Activated CD4-positive, alpha-beta T cell treated with anti-CD3 and anti-CD28 coated beads, Interleukin-2, Interleukin-6, amounts not matched to agents 100 ng/mL and 50 ng/mL, durations not matched to agents 16 hours and 8 hours (primary cell): ENCODE measurements around the gene CYTH1.

Experiments used
- DNase-seq: peaks from one replicate; pipeline ENCODE4 v3.0.0-alpha.2; 2020

Gene CYTH1

DNA sequence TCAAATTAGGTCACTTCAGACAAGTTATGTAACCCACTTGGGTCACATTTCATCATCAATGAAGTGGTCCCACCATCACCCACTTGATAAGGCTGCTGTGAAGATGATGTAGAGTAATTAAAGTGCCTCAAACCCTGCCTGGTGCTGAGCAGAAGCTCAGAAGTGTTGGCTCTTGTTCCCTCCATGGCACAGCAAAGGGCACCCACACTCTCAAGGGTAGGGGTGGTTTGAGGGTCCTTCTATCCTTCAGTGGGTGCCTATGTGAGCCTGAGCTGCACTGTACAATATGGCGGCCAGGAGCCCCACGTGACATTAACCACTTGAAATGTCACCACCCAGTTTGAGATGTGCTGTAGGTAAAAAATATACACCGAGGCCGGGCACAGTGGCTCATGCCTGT, 71.5 kb downstream of the CYTH1 start:
- DNase-seq, result no peak

DNA sequence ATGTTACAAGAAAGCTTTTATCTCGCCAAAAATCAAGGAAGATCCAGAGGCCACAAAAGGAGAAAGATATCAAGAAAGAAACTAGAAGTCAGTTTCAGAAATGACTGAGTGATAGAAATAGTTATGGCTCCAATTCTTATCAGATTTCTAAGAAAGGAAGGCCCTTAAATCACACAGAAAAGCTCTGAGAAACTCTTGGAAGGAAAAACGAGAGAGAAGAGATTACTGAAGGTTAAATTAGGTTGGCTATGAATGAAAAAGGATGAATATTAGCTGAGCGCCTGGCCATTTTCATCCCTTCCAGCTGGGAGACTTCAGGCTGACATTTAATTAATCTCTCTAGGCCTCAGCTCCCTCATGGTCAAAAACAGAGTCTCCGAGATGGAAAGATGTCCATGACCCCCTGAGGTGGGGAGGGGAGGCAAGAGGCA, 72.3 kb downstream of the CYTH1 start:
- peak; percentile 50 for DNase-seq

DNA sequence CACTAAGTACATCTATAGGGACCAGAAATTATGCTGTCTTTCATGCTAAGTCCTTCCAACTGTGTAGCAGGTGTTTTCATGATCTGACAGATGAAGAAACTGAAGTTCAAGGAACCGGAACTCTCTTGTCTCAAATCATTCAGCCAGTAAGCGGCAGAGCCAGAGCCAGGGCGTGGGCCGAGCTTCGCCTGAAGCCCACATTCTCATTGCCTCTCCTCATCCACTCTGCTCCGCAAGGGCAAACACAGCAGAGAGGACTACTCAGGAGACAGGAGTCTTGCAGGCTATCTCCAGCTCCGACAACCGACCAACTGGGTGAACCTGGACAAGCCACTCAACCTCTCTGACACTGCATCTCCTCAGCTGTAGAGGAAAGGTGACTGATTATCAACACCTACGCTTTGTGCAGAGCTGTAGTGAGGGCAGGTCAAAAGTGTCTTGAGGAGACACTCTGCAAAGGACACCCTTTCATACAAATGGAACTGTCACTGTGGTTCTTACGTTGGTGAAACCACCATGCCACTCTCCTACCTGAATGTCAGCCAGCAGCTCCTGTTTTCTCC, 72.9 kb downstream of the CYTH1 start:
- DNase-seq, result peak; percentile 68

DNA sequence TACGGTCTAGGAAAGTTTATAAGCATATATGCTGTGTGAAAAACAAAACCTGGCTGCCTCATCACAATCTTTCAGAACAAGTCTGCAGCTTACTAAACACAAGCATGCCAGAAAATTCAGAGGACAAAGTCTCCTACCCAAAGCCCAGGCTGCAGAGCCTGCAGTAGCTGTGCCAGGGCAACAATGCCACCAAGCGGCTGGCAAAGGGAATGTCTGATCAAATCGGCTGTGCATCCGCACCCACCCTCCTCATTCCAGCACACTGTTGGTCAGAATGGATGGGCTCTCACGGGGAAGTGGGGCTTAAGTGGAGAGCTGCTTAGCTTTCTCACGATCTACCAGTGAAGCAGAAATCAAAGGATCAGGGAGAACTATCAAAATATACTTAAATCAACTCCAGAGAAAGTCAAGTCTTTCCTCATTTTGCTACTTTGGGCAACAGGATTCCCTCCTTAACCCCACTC, 73.5 kb downstream of the CYTH1 start:
- peak; percentile 79 for DNase-seq

DNA sequence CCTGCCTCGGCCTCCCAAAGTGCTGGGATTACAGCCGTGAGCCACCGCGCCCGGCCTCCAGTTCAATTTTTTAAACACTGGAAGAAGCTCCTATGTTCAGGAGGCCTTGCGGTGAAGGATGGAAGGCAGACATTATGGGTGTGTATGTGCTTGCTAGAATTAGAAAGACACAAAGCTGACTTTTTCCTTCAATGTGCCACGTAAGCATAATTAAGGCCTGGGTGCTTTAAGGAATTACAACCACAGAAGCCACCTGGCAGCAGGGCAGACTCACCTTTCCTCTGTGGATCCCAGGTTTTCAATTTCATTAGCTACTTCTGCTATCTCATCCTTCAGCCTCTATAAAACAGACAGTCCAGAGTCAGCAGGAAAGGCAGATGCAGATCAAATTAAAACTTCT, 74.2 kb downstream of the CYTH1 start:
- DNase-seq, result no peak

DNA sequence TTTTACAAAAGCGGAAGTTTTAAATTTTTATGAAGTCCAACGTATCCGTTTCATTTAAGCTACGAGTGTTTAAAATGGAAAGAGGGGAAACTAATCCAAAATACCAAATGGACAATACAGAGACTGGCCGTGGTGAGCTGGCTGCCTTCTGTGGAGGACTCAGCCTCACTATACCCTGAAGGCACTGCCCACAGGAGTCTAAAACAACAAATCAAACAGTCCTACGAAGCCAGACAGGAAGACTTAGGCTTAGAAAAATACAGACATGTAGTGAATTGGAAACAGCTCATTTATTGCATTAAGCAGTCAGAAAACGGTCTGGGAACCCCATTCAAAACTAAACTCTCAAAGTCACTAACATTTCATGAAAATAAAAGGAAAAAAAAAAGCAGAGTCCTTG, 75.1 kb downstream of the CYTH1 start:
- DNase-seq, result no peak

DNA sequence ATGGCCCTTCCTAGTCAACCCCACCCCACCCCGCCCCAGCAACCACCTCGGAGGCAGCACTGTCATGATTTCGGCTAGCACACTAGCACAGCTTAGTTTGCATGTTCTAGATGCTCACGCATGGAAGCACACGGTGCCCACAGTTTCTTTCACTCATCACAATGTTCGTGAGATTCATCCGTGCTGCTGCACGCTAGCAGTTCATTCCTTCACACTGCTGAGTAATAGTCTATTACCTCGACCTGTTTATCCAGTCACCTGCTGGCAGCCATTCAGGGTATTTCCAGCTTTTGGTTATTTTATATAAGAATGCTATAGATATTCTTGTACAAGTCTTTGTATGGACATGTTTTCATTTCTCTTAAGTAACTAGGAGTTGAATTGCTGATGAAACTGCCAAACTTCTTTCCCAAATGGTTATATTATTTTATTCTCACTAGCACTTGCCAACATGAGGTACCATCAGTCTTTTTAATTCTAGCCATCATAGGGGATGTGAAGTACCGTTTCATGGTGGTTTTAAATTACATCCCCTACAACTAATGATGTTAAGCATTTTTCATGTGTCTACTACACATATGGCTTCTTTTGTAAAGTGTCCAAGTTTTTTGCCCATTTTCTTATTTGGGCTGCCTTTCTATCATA, 75.7 kb downstream of the CYTH1 start:
- DNase-seq, result no peak

DNA sequence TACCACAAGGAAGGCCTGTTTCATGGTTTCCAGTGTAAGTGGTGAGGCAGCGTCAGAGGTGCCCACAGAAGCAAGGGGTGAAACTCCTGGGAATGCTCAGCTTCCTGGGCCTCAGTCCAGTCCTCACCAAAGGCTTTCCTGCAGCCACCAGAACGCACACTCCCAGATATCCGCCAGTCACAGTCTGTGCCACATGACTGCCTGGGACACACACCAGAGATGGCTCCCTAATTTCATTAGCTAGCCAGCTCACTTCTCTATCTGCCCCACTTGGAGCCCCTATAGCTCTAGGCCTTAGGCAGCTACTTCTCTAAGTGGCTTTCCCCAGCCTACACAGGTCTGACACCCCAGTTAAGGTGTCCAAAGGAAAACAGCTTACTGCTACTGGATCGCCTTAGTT, 77.0 kb downstream of the CYTH1 start:
- DNase-seq, result no peak

DNA sequence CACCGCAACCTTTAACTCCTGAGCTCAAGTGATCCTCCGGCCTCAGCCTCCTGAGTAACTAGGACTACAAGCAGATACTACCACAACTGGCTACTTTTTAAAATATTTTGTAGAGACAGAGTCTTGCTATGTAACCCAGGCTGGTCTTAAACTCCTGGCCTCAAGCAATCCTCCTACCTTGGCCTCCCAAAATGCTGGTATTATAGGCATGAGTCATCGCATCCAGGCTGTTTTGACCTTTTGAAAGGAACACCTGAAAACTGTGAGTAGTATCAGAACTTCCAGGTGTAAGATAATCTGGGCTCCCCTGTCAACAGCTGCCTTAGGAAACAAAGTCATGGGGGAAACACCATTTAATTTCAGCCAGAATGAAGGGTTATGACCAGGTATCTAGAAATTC, 77.5 kb downstream of the CYTH1 start:
- DNase-seq, result no peak

DNA sequence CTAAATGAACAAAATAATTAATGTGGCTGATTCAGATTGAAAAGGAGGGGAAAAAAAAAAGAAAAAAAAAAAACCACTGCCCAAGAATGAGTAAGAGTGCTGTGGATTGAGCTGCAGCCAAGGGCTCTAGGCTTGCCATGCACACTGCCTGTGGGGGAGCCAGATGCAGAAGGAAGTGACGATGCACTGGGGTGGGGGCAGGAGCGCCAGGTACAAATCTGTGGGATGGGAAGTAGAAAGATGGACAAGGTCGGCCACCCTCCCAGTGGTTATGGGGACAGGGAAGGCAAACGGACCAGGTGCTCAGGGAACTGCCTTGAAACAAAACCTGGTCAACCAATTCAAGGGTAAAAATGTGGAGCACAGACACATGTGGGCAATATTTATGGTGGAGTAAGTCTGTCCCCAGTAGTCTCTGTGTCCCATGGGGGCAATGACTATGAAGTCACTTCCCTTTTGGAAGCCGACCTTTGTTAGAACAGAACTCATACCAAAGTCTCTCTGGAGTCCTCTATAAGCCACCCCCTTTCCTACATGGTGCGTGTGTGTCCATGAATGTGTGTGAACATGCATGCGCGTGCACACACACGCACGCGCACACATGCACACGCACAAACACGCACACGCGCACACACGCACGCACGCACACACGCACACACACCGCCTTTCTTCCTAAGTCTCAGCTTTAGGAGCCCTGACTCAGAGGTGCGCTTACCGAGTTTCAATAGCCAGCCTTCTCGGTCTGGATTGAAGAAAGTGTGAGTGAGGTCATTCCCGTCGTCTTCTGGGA, 84.3 kb downstream of the CYTH1 start:
- no peak for DNase-seq

DNA sequence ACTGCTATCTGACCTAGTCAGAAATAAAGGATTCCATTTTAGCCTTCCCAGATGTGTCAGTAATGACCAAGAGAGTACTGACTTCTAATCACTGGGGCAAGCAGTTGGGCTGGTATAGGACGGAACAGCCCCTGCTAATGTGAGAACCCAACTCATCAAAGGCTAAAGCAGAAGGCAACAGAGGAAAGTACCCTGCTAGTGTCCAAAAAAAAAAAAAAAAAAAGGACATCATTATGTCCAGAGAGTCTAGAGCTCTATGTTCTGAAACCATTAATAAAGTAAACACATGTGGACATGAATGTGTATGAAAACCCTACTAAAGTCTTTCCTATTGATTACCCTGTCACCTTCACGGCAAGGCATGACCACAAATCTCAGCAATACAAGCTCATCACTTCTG, 85.0 kb downstream of the CYTH1 start:
- DNase-seq, result no peak

DNA sequence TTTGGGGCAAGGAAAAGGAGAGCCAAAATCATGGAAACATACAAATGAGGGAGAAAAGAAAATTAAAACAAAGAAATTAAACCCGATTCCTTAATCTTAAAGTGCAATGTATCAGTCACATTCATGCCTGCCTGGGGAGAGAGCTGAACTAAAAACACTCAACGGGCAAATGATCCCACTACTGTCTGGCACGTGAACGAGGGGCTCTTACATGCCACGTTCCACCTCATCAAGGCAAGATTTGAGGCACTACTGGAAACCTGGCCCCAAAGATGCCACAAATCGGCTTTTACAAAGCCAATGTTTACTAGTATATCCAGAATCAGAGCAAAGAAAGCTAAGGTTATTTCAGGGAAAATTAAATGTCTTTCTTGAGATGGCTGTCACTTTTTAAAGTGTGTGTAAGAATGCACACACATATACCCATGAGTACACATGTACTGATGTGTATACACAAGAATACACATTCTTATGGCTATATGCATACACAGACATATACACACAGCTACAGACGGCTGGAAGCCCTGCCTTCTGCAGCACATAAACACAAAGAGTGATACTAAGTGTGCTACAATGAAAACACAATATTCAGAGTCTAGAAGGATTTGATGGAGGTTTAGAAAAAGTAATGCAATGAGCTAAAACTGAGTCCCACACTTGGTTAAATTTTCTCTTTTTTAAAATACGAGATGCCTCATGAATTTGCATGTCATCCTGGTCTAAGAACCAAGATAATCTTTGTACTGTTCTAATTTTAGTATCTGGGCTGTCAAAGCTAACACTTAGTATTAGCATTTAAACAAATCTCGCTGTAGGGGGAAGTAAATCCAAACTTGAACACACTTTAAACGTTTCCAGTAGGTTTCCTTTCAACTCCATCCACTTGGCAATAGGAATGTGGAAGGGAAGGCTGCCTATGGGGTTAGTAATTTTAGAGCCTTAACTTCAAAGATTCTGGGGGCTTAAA, 85.8 kb downstream of the CYTH1 start:
- no peak for DNase-seq

DNA sequence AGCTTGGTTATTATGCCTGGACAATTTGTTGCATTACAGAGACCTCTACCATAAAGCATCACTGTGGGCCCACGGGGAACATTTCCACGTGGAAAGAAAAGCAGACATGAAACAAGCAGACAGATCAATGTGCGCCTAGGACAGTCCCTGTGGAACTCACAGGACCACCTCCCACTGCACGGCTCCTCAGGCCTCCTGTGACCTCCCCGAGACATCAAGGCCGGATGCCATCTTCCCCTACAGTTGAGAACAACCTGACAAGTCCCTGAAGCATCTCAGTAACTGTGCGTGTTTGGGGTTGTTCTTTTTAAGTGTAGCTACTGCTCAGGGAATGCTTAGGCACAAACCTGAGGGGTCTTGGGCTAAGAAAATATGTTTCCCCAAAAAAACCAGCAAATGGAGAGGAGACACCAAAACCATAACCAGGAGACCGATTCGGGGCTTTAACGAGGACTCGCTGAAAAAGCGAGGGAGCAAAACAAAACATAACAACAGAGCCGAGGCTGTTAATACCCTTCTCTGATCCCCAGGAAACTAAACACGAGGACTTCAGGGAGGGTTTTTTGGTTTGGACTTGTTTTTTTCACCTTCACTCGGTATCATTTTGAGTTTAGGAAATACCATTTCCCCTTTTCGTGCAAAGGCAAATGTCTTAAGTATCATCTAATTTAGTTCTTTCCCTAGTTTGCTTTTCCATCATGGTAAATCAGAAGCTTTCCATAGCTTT, 87.1 kb downstream of the CYTH1 start:
- DNase-seq, result no peak

DNA sequence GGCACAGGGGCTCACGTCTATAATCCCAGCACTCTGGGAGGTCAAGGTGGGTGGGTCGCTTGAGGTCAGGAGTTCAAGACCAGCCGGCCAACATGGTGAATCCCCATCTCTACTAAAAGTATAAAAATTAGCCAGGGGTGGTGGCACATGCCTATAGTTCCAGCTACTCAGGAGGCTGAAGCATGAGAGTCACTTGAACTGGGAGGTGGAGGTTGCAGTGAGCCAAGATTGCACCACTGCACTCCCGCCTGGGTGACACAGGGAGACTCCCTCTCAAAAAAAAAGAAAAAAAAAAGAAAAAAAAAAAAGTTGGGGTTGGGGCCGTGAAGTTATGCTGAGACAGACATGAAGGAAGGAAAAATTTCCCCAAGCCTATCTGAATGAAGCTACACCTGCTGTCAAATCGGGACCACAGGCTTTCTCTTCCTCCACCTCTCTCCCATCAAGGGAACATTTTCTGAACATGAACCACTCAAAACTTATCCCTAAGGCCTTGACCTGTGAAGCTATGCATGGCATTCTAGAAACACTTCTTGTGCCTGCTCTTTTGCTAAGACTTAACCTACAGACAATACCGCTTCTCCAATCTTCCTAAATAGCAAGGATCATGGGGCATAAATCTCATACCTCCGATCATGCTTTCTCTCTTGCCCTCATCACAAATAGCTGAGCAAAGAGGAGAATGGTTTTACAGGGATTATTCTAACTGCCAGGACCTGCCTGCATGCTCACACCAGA, 88.6 kb downstream of the CYTH1 start:
- DNase-seq, result no peak

DNA sequence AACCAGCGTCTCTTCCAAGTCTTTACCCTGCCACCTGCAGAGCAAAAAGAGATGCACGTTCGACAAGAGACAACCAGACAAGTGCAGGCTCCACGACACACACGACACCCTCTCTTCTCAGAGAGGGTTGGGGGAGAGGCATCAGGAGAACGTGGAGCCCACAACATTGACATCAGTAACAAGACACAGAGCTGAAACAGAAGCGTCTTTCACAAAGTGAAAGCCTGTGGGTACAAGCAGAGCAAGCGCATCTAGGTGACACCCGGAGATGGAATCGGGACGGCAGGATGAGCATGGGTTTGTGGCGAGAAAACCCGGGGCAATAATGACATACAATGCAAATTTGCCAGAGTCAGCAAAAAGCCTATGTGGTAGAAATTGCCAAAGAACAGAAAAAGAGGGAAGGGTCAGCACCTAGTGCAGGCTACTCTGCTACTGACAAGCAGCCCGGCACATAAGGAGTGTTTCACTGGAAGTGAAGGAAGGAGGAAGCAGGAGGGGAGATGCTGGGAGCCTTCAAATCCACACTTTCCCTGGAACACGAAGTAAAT, 89.5 kb downstream of the CYTH1 start:
- DNase-seq, result no peak

DNA sequence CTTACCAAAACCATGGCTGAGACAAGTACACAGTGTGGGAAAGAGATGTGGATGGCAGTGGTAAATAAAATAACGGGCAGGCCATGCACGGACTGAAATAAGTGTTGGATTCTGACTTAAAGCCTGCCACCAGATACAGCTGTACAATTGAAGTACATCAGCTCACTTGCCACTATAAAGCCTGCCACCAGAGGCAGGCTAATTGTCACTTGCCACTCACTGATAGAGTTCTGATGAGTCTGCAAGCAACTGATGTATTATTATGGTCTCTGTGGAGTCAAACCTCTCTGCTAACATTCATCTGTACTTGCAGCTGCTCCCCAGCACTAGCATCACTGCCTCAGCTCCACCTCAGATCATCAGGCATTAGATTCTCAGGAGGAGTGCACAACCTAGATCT, 93.0 kb downstream of the CYTH1 start:
- DNase-seq, result no peak

DNA sequence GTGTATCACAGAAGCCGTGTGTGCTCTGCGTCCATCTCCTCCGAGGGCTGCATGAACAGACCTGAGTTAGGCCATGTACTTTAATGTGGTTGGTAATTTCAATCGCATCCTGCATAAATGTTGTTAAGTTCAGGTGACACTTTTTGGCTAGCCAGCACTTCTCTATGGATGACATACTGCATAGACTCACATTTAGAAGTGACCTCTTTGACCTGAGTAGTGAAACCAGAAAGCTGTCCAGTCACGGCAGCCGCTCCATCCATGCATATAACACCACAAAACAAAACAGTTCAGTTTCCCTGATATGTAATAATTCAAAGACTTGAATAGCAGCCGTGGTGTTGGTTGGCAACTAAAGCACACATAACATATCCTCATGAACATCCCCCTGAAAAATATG, 94.1 kb downstream of the CYTH1 start:
- DNase-seq, result no peak

DNA sequence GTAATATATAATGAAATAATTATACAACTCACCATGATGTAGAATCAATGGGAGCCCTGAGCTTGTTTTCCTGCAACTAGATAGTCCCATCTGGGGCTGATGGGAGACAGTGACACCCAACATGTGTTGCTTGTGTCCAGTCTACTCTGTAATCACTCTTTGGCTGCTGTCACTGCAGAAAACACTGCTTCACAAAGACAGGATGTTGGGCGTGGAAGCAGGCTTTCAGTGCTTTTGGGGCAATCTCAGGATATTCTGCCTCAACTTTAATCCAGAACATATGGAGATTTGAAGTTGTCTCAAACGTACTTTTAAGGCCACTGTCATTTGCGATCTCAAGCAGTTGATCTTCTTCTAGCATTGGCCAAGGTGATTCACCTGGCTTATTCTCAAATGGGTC, 94.9 kb downstream of the CYTH1 start:
- DNase-seq, result no peak

DNA sequence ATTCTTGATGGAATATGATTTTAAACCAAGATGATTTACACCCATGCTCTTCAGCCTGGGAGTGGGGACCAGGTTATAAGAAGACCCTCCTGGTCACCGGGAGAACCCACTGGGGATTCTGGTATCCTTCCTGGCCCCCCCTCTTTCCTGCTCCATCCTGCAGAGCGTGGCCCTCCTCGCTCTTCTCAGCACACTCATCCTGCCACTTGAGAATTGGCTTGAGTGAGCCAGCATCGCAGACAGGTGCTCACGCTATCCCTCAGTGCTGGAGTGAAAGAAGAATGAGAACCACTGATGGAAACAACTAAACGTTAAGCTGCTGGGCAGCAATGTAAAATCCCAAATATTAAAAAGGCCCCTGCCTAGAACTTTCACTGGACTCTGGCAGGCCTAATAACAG, 98.0 kb downstream of the CYTH1 start:
- DNase-seq, result no peak

DNA sequence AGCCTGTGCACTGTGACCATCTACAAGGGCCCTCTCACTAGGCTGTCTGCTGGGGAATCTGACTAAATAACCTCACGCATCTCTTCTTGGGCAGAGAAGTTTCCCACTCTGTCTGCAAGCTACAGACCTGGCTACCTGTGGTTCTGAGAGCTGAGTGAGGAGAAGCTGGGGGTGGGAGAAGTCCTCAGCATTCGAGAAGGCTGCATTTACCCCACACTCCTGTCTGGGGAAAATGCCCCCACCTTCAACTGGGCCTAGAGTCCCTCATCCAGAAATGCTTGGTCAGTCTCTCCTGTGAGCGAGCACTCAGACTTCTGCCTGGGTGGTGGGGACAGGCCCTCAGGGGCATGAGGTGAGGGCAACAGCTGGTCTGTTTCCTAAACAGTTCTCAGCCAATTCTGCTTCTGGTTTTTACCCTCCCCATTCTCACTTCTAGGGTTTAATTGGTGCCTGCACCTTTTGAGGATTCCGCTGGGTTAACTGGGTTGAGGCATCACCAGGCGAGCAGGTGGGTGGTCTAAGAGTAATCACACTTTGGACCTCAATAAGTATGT, 98.6 kb downstream of the CYTH1 start:
- no peak for DNase-seq

DNA sequence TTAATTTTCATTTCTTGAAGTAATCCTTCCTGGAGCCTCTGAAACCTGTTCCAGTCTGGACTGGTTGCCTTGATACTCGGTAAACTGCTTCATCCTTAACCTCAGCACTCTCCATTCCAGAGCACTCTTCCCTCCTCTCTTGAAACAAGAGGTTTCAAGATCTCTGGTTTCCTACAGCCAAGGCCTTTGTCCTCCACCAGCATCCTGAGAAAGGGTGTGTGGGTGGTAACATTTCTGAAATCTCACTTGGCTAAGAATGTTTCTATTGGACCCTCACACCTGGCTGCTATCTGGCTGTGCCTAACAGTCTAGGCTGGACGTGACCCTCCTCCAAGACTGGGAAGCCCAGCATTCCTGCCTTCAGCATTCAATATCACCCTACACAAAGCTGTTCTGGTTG, 99.7 kb downstream of the CYTH1 start:
- DNase-seq, result no peak
